Medulla oblongata (tissue), 1 donor: ENCODE measurements around the gene SERPINF2.
A peak's percentile ranks its signal among the peaks of the same experiment; 100 is the strongest.
"Not testable (repeated sequence)": the region's sequence is repeated elsewhere in the genome, so short reads cannot be mapped to it uniquely, and the experiment has no call there.

Source experiments
- DNase-seq: peaks from one replicate; pipeline ENCODE4 v3.0.0-alpha.2; 2015; ENCODE audit errors: extremely low spot score

SERPINF2 gene

DNA sequence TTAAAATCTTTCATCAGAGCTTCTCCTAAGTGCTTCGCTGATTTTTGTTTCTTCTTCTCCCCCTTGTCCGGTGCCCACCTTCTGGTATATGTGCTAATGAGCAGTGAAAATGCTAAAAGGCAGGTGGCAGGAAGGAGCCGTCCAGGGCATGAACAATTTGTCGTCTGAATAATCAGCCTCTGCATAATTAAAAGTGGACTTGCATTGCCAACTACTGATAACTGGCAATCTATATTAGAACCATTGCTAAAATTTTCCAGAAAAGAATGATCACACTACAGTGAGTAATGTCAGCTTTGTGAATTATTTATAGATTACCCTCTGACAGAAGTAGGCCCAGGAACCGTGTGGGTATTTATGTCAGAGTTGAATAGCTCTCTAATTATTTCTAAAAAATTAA is 47.3 kb downstream of the SERPINF2 start:
- DNase-seq = no peak

DNA sequence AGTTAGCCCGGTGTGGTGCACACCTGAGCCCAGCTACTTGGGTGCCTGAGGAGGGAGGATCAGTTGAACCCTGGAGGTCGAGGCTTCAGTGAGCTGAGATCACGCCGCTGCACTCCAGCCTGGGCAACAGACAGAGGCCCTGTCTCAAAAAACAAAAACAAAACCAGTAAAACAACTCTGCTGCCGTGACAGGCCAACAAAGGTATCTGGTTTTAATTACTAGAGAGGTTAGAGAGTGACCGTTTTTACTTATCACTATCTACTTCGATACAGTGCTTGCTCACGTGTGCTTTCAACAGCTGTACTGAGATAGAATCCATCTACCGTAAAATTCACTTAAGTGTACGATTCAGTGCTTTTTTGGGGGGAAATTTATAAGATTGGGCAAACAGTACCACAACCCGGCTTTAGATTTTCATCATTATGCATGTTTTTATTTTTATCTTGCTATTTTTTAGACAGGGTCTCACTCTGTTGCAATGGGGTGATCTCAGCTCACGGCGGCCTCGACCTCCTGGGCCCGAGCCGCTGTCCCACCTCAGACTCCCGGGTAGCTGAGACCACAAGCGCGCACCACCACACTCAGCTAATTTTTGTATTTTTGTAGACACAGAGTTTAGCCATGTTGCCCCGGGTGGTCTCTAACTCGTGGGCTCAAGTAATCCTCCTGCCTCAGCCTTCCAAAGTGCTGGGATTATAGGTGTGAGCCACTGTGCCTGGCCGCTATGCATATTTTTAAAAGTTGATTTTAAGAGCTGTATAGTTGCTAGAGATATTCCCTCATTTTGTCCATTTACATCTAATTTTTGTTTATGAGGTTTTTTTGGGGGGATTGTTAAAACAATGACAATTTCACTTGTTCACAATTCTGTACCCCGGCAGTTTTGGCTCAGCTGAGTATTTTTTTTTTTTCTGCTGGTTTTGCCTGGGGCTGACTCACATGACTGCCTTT is 50.1 kb downstream of the SERPINF2 start:
- DNase-seq = no peak

GRCh38 chr17:1793447-1793806 is 50.8 kb downstream of the SERPINF2 start:
- no peak for DNase-seq

GRCh38 chr17:1796800-1797199 is 54.1 kb downstream of the SERPINF2 start:
- DNase-seq = peak; percentile 75

- DNase-seq = no peak
Observed at GRCh38 chr17:1797323-1797722, 54.7 kb downstream of the SERPINF2 start.

DNA sequence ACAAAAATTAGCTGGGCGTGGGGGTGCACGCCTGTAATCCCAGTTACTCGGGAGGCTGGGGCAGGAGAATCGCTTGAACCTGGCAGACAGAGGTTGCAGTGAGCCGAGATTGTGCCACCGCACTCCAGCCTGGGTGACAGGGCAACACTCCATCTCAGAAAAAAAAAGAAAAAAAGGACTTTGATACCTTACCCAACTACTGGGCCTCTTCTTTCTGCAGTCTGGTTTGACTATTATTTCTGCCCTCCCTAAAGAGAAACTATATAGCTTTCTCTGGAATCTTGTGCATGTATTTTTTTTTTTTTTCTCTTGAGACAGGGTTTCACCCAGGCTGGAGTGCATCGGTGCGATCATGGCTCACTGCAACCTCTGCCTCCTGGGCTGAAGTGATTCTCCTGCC is 55.2 kb downstream of the SERPINF2 start:
- DNase-seq = not testable (repeated sequence)

GRCh38 chr17:1800240-1800639 is 57.6 kb downstream of the SERPINF2 start:
- no peak for DNase-seq

DNA sequence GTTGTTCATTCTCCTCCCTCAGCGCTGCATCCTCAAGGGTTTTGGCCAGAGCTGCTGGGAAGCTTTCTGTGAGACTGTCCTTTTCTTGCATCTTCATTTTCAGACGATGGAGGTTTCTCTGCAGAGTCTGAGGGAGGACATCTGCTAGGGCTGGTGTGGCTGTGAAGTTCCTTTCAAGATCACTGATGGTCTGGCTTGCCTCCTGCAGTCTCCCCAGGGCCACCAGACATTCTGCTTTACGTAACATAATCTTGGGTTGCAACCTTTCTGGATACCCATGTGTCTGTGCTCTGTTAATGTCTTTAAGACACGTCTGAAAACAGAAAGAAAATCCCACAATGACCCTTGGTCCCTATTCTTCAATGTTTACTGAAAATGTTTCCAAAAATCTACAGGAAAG is 58.0 kb downstream of the SERPINF2 start:
- no peak for DNase-seq

GRCh38 chr17:1802429-1802828 is 59.8 kb downstream of the SERPINF2 start:
- DNase-seq = no peak

- no peak for DNase-seq
Observed at GRCh38 chr17:1803280-1803679, 60.6 kb downstream of the SERPINF2 start.
